ENCODE data around the gene GNAI2.
"Not testable (repeated sequence)": the region's sequence is repeated elsewhere in the genome, so short reads cannot be mapped to it uniquely, and the experiment has no call there.

Gene GNAI2

DNA sequence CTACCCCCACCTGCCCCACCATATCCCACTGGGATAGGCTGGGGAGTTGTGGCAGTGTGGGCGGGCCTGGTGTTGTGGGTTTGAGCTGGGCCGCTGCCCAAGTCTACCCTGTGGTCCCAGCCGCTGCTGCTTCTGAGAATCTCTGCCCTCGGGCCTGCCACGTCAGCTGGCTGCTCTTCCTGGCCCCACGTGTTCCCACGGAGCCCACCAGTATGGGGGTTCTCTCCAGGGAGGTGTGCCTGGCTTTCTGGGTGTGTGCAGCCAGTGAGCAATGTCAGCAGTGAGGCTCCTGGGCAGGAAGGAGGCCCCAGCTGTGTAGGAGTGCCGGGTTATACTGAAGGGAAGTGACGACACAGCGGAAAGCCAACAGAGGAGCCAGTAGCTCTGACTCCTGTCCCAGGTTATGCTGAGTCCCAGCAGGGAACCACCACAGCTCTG lies 10.5 kb downstream of the GNAI2 start:
- DNase-seq, result peak; percentile 86

DNA sequence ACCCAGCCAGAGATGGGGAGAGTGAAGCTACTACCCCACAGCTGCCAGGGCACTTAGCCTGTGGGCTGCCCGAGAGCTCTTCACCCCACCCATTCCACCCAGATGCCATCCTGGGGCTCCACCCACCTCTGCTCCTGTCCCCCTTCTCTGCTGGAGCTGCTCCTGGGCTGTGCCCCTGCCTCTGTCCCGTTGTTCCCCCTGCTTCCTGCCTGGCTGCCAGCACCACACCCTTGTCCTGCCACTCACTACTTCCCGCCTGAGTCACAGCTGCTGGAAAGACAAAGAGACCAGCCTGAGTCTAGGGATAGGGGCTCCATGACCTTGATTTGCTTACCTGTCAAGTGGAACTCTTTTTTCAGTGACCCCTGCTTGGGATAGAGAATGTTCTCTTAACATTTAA lies 12.4 kb downstream of the GNAI2 start:
- DNase-seq, result no peak

DNA sequence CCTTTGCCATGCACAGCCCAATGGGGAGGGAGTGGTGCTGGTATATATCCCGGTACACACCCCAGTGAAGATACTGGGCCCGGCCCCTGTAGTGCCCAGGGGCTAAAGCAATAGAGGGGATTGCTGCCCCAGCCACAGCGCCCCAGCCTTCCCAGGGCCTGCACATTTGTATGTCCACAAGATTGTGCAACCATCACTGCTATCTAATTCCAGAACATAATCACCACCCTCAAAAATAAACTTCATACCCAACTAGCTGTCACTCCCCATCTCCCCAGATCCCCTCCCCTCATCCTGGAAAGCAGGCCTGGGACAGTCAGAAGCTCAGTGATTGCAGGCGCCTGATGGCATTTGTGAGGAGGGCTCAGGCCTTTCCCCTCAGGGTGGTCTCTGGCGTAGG lies 13.5 kb downstream of the GNAI2 start:
- DNase-seq, result no peak

DNA sequence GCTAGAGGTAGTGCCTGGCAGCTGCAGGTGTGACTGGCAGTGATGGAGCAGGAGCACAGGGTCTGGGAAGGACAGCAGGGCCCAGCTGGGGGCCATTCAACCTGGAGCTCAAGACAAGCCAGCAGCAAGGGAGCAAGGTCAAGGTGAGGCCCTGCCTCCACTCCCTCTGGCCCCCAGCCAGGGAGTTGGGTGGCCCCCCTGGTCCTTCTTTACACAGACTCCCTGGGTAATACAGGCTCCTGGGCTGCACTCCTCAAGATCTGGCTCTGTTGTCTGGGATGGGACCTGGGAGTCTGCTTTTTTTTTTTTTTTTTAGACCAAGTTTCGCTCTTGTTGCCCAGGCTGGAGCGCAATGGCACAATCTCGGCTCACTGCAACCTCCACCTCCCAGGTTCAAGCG lies 14.5 kb downstream of the GNAI2 start:
- no peak for DNase-seq

- DNase-seq, result no peak
Measured at GRCh38 chr3:50251220-50251619, 15.2 kb downstream of the GNAI2 start.

DNA sequence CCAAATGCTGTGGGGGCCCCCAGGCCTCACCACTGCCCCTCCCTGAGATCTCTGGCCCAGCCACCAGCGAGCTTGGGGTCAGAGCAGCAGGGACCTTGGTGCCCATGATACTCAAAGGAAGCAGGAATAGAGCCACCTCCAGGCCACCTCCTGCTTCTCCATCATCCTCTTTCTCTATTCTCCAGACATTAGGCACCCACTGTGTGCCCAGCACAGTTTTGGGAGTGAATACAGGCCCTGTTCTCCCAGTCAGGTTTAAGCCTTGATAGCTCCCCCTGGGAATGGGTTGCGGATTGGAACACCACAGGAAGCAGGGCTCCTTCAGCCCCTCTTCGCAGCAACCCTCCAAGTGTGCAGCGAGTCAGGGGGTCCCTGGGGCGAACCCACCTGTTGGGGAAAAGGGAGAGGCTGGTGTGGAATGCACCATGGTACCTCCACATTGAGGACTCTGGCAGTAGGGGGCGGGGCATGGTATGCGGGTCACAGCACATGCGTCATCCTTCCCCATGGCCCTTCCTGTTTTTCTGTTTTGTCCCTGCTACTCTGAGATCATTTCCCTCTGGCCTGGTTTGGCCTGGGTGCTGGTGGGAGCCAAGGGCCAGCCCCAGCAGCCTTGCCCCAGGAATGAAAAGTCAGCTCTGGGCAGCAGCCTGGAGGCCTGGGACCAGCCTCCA lies 18.7 kb downstream of the GNAI2 start:
- no peak for DNase-seq

DNA sequence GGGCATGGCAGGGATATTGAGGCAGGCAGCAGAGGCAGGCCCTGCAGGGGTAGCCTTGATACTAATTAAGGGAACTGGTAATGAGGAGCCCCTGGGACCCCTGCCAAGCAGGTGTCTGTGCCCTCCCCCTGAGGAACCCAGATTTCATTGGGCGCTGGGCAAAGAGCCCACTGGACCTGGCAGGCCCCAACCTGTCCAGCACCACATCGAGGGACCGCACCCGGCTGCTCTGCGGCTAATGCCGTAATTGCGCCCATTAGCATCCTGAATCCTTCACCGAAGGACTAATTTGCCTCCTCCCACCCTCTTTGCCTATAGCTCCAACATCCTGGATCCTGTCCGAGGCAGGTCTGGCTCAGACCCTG lies 19.2 kb downstream of the GNAI2 start:
- DNase-seq, result no peak

DNA sequence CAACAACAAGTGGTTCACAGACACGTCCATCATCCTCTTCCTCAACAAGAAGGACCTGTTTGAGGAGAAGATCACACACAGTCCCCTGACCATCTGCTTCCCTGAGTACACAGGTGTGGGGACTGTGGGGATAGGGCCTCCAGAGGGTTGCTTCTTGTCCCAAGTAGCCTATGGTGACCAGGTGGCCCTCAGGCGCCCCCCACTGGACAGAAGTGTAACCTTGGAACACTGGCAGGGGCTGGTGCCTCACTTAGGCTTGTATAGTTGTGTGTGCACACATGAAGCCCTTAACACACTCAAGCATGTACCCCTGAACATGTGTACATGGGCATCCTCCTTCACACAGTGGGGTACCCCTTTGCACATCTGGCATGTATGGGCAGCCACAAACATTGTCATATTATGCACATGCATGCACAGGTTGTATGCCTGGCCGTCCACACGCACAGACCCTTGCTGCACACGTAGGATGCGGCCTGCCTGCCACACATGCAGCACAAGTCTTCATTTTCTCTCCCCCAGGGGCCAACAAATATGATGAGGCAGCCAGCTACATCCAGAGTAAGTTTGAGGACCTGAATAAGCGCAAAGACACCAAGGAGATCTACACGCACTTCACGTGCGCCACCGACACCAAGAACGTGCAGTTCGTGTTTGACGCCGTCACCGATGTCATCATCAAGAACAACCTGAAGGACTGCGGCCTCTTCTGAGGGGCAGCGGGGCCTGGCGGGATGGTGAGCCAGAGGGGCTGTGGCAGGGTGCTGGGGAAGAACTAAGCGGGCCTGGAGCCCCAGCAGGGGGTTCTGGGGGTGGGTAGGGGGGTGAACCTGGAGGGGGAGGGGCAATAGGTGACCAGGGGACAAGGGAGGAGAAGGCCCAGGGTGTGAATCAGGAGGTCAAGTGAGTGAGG lies 21.2 kb downstream of the GNAI2 start:
- no peak for DNase-seq

DNA sequence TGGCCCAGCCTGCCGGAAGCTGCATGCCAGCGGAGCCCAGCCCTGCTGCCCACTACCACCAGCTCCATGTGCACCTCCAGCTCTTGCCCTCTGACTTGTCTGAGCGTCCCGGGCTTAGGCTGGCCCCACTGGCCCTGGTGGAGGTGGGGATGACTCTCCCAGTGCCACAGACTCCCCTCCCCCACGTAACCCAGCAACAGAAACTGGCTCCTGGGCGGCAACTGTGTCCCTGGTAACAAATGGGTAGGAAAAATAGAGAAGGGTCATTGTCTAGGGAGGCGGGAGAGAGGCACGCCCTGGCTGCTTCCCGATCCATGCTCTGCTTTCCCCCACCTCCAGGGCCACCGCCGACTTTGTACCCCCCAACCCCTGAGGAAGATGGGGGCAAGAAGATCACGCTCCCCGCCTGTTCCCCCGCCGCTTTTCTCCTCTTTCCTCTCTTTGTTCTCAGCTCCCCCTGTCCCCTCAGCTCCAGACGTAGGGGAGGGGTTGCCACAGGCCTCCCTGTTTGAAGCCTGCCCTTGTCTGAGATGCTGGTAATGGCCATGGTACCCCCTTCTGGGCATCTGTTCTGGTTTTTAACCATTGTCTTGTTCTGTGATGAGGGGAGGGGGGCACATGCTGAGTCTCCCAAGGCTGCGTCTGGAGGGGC lies 22.2 kb downstream of the GNAI2 start:
- no peak for DNase-seq

- no peak for DNase-seq
Measured at GRCh38 chr3:50258979-50259378, 23.0 kb downstream of the GNAI2 start.

- no peak for DNase-seq
Measured at GRCh38 chr3:50259432-50260026, 23.5 kb downstream of the GNAI2 start.

- peak; percentile 96 for DNase-seq
Measured at GRCh38 chr3:50260027-50260941, 24.3 kb downstream of the GNAI2 start.

DNA sequence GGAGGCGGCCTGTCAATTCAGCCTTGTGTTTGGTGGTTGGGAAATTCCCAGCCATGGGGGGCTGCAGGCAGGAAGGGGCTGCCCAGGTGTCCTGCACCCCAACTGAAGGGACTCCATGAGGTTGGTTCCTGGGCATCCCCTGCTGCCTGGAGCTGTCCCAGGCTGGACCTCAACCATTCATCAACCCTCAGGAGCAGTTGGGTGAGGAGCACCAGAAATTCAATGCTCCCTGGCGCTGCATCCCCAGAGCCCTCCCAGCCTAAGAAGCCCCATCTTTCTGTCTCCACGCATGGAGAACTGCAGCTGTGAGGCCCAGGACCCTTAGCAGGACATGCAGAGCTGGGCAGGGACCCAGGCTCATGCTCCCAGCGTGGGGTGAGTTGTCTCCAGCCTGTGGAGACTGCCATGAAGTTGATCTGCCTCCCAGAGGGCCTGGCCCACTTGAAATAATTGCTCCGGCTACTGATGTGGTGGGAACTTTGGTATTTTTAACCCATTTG lies 25.0 kb downstream of the GNAI2 start:
- DNase-seq, result no peak

DNA sequence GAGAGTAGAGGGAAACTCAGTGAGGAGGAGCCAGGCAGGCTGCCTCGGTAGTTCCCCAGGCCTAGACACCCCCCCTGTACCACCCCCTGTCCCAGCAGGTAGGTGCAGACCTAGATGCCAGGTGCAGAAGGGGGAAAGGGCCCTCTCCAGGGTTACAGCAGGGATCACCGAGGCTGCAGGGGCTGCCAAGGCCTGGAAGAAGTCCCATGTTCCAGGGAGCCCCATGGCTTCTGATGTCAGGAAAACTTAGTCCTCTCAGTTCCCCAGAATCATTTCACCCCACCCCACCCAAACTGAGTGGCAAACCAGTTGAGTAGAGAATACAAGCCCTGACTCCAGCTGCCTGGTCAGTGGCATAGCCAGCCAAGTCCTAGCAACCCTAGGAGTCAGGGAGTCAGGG lies 25.5 kb downstream of the GNAI2 start:
- no peak for DNase-seq

- not testable (repeated sequence) for DNase-seq
Measured at GRCh38 chr3:50262200-50262599, 26.2 kb downstream of the GNAI2 start.

GRCh38 chr3:50262778-50263177 lies 26.8 kb downstream of the GNAI2 start:
- DNase-seq, result no peak

- DNase-seq, result no peak
Measured at GRCh38 chr3:50263478-50264382, 27.7 kb downstream of the GNAI2 start.

DNA sequence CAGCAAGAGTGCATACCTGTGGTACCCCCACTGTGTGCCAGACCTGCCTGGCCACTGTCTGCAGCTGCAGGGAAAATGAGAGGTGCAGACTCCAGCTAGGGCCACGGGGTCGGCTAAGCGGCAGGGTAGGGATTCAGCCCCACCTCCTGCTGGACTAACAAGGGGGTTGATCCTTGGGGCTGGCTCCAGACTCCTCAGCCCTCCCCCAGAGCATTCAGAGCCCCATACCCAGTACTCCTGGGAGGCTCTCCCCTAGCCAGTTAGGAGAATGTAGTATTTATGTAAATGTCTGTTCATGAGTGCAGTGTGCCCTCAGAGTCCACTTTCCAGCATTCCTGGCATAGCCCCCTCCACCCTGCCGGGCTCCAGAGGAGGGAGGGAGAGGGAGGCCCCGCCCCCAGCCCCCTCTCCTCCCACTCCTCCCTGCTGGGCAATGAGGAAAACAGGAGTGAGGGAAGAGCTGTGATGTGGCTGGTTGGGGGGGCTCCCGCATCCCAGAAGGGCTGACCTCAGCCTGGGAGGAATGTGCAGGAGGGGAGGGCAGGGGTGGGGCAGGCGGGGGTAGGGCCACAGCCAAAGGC lies 28.5 kb downstream of the GNAI2 start:
- peak; percentile 97 for DNase-seq

DNA sequence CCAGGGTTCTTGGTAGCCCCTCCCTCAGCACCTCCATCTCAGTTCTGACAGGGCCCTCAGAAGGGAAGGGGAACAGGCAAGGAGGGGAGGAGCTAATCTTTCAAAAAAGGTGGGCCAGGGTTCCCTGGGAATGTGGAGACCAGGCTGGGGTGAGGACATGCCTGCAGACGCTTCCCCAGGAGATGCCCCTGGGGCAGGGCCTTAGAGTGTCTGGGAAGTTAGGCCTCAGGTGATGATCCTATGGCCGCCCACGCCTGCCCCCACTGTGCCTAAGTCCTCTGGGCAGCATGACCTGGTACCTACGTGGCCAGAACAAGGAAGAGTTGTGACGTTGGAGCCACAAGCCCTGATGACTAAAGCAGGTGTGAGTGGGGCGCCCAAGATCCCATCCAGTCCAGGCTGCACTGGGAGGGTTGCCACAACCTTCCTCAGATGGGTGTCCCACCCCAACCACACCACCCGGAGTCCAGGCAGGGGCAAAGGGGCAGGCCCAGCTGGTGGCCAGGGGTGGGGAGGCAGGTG lies 29.0 kb downstream of the GNAI2 start:
- no peak for DNase-seq

GRCh38 chr3:50265571-50265970 lies 29.6 kb downstream of the GNAI2 start:
- no peak for DNase-seq

All from left hindlimb (tissue), 1 donor.